ENCODE data around the gene FUS. TPM values are rescaled to one million over a fixed set of nuclear protein-coding genes. Genes with fewer than 3 reads are reported as not detected.
"Not testable (repeated sequence)": the region's sequence is repeated elsewhere in the genome, so short reads cannot be mapped to it uniquely, and the experiment has no call there.

Gene FUS
- total RNA-seq, 1 donor from 2014 or later = 739 TPM

- peak within 1 kb of the TSS; percentile 98 for H3K27ac Mint-ChIP-seq
- peak; percentile 66 for DNase-seq (ENCODE audit: low spot score, unreplicated experiment)
- peaks cover 12% of the 10 kb centered on the region for H3K36me3 Mint-ChIP-seq (ENCODE audit: insufficient read depth)
Measured at GRCh38 chr16:31135535-31136286, 44.2 kb upstream of the FUS start, which contains the start of gene PRSS8. Gene PRSS8 (minus strand): TSS chr16:31135727. CDS start chr16:31135498, 229 bp downstream.

DNA sequence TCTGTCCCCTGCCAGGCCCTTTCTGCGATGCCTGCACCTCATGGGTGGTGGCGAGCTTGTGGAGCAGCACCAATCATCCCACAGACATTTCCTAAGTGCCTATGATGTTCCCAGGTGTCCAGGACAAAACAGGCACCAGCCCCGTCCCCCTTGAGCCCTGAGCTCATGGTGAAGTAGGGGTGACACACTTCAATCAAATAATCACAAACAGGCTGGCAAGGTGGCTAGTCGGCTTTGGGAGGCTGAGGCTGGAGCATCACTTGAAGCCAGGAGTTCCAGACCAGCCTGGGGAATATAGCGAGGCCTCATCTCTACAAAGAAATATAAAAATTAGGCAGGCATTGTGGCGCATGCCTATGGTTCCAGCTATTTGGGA, 43.7 kb upstream of the FUS start:
- TF ChIP-seq CTCF (IDR thresholded peaks at IDR 0.05; ENCODE audit: unreplicated experiment) = no peak
- Mint-ChIP-seq H3K4me3 (ENCODE audit: low read depth) (peak overlapping the region; percentile 91), H3K36me3 (ENCODE audit: insufficient read depth) (peaks cover 9% of the 10 kb centered on the region), H3K27me3 (no peaks in the 10 kb centered on the region), H3K27ac (peak overlapping the region; percentile 10), H3K4me1 (ENCODE audit: low read depth) (peaks cover 42% of the 10 kb centered on the region), H3K9me3 (ENCODE audit: low read depth) (no peaks in the 10 kb centered on the region)
- DNase-seq (ENCODE audit: low spot score, unreplicated experiment) = no peak

More at GRCh38 chr16:31135535-31136286, 44.2 kb upstream of the FUS start, which contains the start of gene PRSS8:
- H3K4me3 Mint-ChIP-seq (ENCODE audit: low read depth) = peak within 1 kb of the TSS; percentile 91
- H3K9me3 Mint-ChIP-seq (ENCODE audit: low read depth) = no peaks in the 10 kb centered on the region
- H3K4me1 Mint-ChIP-seq (ENCODE audit: low read depth) = peaks cover 47% of the 10 kb centered on the region
- no peaks in the 10 kb centered on the region for H3K27me3 Mint-ChIP-seq
- no peak for TF ChIP-seq CTCF (IDR thresholded peaks at IDR 0.05; ENCODE audit: unreplicated experiment)

DNA sequence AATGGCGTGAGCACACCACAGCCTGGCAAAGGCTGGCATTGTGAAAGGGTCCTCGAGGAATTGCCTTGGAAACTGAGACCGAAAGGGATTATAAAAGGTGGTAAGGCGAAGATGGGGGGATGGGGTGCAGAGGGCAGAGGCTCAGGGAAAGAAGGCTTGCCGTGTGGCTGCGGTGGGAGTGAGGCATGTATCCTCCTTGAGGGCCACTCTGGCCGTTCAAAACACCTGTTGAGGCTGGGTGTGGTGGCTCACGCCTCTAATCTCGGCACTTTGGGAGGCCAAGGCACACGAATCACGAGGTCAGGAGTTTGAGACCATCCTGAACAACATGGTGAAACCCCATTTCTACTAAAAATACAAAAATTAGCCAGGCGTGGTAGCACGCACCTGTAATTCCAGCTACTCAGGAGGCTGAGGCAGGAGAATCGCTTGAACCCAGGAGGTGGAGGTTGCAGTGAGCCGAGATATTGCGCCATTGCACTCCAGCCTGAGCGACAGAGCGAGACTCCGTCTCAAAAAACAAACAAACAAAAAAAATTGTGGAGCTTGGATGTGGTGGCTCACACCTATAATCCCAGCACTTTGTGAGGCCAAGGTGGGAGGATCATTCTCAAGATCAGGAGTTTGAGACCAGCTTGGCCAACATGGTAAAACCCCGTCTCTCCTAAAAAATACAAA, 43.0 kb upstream of the FUS start:
- not testable (repeated sequence) for H3K27ac Mint-ChIP-seq; H3K9me3 Mint-ChIP-seq (ENCODE audit: low read depth); H3K36me3 Mint-ChIP-seq (ENCODE audit: insufficient read depth); DNase-seq (ENCODE audit: low spot score, unreplicated experiment); H3K4me3 Mint-ChIP-seq (ENCODE audit: low read depth); H3K27me3 Mint-ChIP-seq
- H3K4me1 Mint-ChIP-seq (ENCODE audit: low read depth) = peaks cover 42% of the 10 kb centered on the region

- H3K27me3 Mint-ChIP-seq = peaks cover 5% of the 10 kb centered on the region
- H3K4me3 Mint-ChIP-seq (ENCODE audit: low read depth) = no peak overlapping the region
- H3K27ac Mint-ChIP-seq = peak overlapping the region; percentile 87
- no peak for TF ChIP-seq CTCF (IDR thresholded peaks at IDR 0.05; ENCODE audit: unreplicated experiment)
- no peaks in the 10 kb centered on the region for H3K9me3 Mint-ChIP-seq (ENCODE audit: low read depth)
- peaks cover under 1% of the 10 kb centered on the region for H3K36me3 Mint-ChIP-seq (ENCODE audit: insufficient read depth)
- H3K4me1 Mint-ChIP-seq (ENCODE audit: low read depth) = peaks cover 31% of the 10 kb centered on the region
- no peak for DNase-seq (ENCODE audit: low spot score, unreplicated experiment)
Measured at GRCh38 chr16:31138621-31139578, 41.0 kb upstream of the FUS start.

- H3K9me3 Mint-ChIP-seq (ENCODE audit: low read depth); H3K36me3 Mint-ChIP-seq (ENCODE audit: insufficient read depth); DNase-seq (ENCODE audit: low spot score, unreplicated experiment); H3K27ac Mint-ChIP-seq; H3K4me3 Mint-ChIP-seq (ENCODE audit: low read depth): not testable (repeated sequence)
- Mint-ChIP-seq H3K4me1 (ENCODE audit: low read depth) (peaks cover 20% of the 10 kb centered on the region), H3K27me3 (peaks cover 13% of the 10 kb centered on the region)
Measured at GRCh38 chr16:31141071-31141469, 38.9 kb upstream of the FUS start.
